Subcutaneous abdominal adipose tissue (tissue), 5 donors: ENCODE data around the gene OR4D9.
A peak's percentile ranks its signal among the peaks of the same experiment; 100 is the strongest.

Source experiments
- H3K27ac ChIP-seq: one replicate; pipeline ENCODE4 v1.7.0; 2013; ENCODE audit warnings: low read depth, mild to moderate bottlenecking, inconsistent platforms, low read length, moderate library complexity
- H3K27me3 ChIP-seq, 5 donors: one replicate each; pipeline ENCODE4 v1.7.0; 2013; ENCODE audit warnings: low read length in 5 of 5, inconsistent platforms in 1 of 5; ENCODE audit not compliant: control insufficient read depth in 5 of 5, insufficient read depth in 4 of 5
- H3K36me3 ChIP-seq, 5 donors: one replicate each; pipeline ENCODE4 v1.7.0; 2013; ENCODE audit warnings: low read length in 5 of 5; ENCODE audit not compliant: control insufficient read depth in 5 of 5, insufficient read depth in 5 of 5
- H3K4me1 ChIP-seq, 5 donors: one replicate each; pipeline ENCODE4 v1.7.0; 2013; ENCODE audit warnings: low read length in 5 of 5, mild to moderate bottlenecking in 3 of 5, moderate library complexity in 1 of 5; ENCODE audit not compliant: control insufficient read depth in 5 of 5, insufficient read depth in 5 of 5
- H3K4me3 ChIP-seq, 5 donors: one replicate each; pipeline ENCODE4 v1.7.0; 2013; ENCODE audit warnings: low read length in 5 of 5, low read depth in 1 of 5
- H3K9ac ChIP-seq, 5 donors: one replicate each; pipeline ENCODE4 v1.7.0; 2013; ENCODE audit warnings: low read length in 5 of 5, mild to moderate bottlenecking in 4 of 5, moderate library complexity in 3 of 5
- H3K9me3 ChIP-seq, 5 donors: one replicate each; pipeline ENCODE4 v1.7.0; 2013; ENCODE audit warnings: low read length in 5 of 5; ENCODE audit not compliant: control insufficient read depth in 5 of 5
- donor health status: healthy.
- donor health status: healthy.
- donor health status: healthy.
- donor health status: healthy.
- donor health status: healthy.

The OR4D9 gene

GRCh38 chr11:59548309-59548656, 36.9 kb downstream of the OR4D9 start:
- Histone ChIP-seq H3K9ac (no peak overlapping the region), H3K4me1 (peaks cover 3 to 18% (median 9%) of the 10 kb centered on the region in 5 donors), H3K36me3 (no peaks in the 10 kb centered on the region), H3K4me3 (no peak overlapping the region), H3K27ac (no peak overlapping the region), H3K9me3 (no peaks in the 10 kb centered on the region), H3K27me3 (no peaks in the 10 kb centered on the region)

GRCh38 chr11:59550368-59550841, 39.1 kb downstream of the OR4D9 start:
- Histone ChIP-seq H3K4me3 (peak overlapping the region; percentile 60 to 87 (median 71)), H3K9ac (peak overlapping the region; percentile 31 to 66 (median 59)), H3K36me3 (no peaks in the 10 kb centered on the region), H3K27me3 (no peaks in the 10 kb centered on the region), H3K4me1 (peaks cover 4 to 18% (median 10%) of the 10 kb centered on the region in 5 donors), H3K27ac (peak overlapping the region; percentile 79), H3K9me3 (no peaks in the 10 kb centered on the region)

- no peaks in the 10 kb centered on the region for H3K36me3 ChIP-seq
- no peaks in the 10 kb centered on the region for H3K27me3 ChIP-seq
- H3K27ac ChIP-seq: peak overlapping the region; percentile 79
- H3K4me1 ChIP-seq: peaks cover 8 to 25% (median 16%) of the 10 kb centered on the region in 5 donors
- peak overlapping the region; percentile 60 to 87 (median 71) for H3K4me3 ChIP-seq
- H3K9ac ChIP-seq: peak overlapping the region; percentile 57 to 66 (median 65)
- no peaks in the 10 kb centered on the region for H3K9me3 ChIP-seq
Measured at GRCh38 chr11:59550842-59551658, 39.7 kb downstream of the OR4D9 start.

- H3K9me3 ChIP-seq: no peaks in the 10 kb centered on the region
- no peaks in the 10 kb centered on the region for H3K27me3 ChIP-seq
- peak overlapping the region; percentile 60 to 87 (median 71) for H3K4me3 ChIP-seq
- peaks cover 8 to 31% (median 24%) of the 10 kb centered on the region in 5 donors for H3K4me1 ChIP-seq
- H3K9ac ChIP-seq: peak overlapping the region in 4 of 5 donors; percentile 51 to 66 (median 66)
- no peaks in the 10 kb centered on the region for H3K36me3 ChIP-seq
- peak overlapping the region; percentile 79 for H3K27ac ChIP-seq
Measured at GRCh38 chr11:59551659-59552521, 40.6 kb downstream of the OR4D9 start.

GRCh38 chr11:59552844-59553243, 41.5 kb downstream of the OR4D9 start:
- Histone ChIP-seq H3K4me1 (peaks cover 8 to 35% (median 26%) of the 10 kb centered on the region in 5 donors), H3K36me3 (no peaks in the 10 kb centered on the region), H3K9ac (no peak overlapping the region), H3K27me3 (no peaks in the 10 kb centered on the region), H3K27ac (no peak overlapping the region), H3K4me3 (no peak overlapping the region), H3K9me3 (no peaks in the 10 kb centered on the region)

- Histone ChIP-seq H3K4me1 (peaks cover 8 to 39% (median 29%) of the 10 kb centered on the region in 5 donors), H3K9me3 (no peaks in the 10 kb centered on the region), H3K36me3 (no peaks in the 10 kb centered on the region), H3K27ac (no peak overlapping the region), H3K27me3 (no peaks in the 10 kb centered on the region), H3K4me3 (no peak overlapping the region), H3K9ac (no peak overlapping the region)
Measured at GRCh38 chr11:59553323-59553722, 42.0 kb downstream of the OR4D9 start.

GRCh38 chr11:59555601-59556114, 44.3 kb downstream of the OR4D9 start:
- Histone ChIP-seq H3K27ac (peak overlapping the region; percentile 67), H3K4me1 (peaks cover 5 to 39% (median 22%) of the 10 kb centered on the region in 5 donors), H3K9me3 (no peaks in the 10 kb centered on the region), H3K36me3 (no peaks in the 10 kb centered on the region), H3K27me3 (no peaks in the 10 kb centered on the region), H3K4me3 (peak overlapping the region; percentile 51 to 76 (median 68)), H3K9ac (peak overlapping the region; percentile 46 to 81 (median 63))

- Histone ChIP-seq H3K9ac (peak overlapping the region; percentile 46 to 81 (median 63)), H3K27ac (peak overlapping the region; percentile 67), H3K36me3 (no peaks in the 10 kb centered on the region), H3K4me1 (peaks cover 7 to 39% (median 26%) of the 10 kb centered on the region in 5 donors), H3K4me3 (peak overlapping the region; percentile 51 to 76 (median 68)), H3K27me3 (no peaks in the 10 kb centered on the region), H3K9me3 (no peaks in the 10 kb centered on the region)
Measured at GRCh38 chr11:59556115-59556916, 45.0 kb downstream of the OR4D9 start.

GRCh38 chr11:59556917-59557348, 45.6 kb downstream of the OR4D9 start:
- peak overlapping the region; percentile 38 to 76 (median 68) for H3K4me3 ChIP-seq
- H3K4me1 ChIP-seq: peaks cover 7 to 36% (median 26%) of the 10 kb centered on the region in 5 donors
- no peaks in the 10 kb centered on the region for H3K36me3 ChIP-seq
- H3K27ac ChIP-seq: peak overlapping the region; percentile 67
- H3K9me3 ChIP-seq: no peaks in the 10 kb centered on the region
- peak overlapping the region in 1 of 5 donors; percentile 20 for H3K9ac ChIP-seq
- no peaks in the 10 kb centered on the region for H3K27me3 ChIP-seq
